VCaP (cell line): Measurements from ENCODE around the gene KNSTRN.
A peak's percentile ranks its signal among the peaks of the same experiment; 100 is the strongest.

Experiments used
- H3K27ac ChIP-seq: fragments of 450-650 bp; 2 replicates; pipeline ENCODE4 v1.5.1; 2017
- TF ChIP-seq, protein P1 (sequence below): fragments of 450-650 bp; conservative IDR thresholded peaks from 2 replicates; pipeline ENCODE4 v1.5.1; 2017; ENCODE audit warnings: mild to moderate bottlenecking, moderate library complexity

KNSTRN gene

DNA sequence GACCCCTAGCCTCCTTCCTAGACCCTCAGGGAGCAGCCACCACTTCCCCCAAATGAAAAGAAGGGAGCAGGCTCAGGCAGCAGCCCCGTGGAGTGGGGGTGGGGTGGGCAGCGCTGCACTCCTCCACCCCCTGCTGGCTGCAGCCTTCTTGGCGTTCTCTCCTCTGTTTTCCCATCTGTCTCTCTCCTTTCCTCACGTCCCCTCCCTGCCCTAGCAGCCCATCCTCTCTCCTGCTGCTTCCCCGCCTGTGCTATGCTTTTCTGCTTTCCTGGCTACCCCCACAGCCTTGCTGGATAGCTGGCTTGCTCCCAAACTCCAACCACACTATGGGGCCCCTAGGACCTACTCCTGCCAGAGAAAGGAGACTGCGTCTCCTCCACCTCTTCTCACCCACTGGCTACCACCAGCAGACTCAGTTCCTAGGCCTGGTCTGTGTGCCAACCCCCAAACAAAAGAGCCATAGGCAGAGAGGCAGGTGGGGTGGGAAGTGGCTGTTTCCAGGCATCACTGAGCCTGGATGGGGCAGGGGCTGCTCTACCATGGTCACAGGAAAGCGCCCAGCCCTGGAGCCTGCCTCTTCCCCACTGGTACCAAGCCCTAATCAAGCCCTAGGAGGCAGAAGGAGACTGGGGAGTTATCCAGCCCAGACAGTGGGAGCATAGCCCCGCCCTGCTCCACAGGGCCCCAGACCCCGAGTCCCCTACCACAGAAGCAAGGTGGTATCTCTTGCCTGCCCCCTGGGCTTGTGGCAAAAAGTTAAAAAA, 27.9 kb upstream of the KNSTRN start:
- peak overlapping the region; percentile 8; the same call in 1 of the 2 replicates for H3K27ac ChIP-seq

DNA sequence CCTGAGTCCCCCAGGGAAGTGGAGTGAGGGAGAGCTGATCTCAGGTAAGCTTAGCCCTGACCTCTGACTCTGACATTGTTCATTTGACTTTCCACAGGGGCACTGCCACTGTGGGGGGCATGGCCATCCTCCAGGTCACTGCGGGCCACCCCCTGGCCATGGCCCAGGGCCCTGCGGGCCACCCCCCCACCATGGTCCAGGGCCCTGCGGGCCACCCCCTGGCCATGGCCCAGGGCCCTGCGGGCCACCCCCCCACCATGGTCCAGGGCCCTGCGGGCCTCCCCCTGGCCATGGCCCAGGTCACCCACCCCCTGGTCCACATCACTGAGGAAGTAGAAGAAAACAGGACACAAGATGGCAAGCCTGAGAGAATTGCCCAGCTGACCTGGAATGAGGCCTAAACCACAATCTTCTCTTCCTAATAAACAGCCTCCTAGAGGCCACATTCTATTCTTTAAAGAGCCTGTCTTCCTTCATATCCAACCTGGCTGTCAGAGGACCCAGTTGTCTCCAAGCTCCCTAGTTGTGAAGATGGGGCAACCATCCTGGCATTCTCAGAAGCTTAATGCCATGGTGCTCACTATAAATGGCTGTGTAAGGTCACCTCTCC, 26.4 kb upstream of the KNSTRN start:
- TF ChIP-seq, protein P1, sequence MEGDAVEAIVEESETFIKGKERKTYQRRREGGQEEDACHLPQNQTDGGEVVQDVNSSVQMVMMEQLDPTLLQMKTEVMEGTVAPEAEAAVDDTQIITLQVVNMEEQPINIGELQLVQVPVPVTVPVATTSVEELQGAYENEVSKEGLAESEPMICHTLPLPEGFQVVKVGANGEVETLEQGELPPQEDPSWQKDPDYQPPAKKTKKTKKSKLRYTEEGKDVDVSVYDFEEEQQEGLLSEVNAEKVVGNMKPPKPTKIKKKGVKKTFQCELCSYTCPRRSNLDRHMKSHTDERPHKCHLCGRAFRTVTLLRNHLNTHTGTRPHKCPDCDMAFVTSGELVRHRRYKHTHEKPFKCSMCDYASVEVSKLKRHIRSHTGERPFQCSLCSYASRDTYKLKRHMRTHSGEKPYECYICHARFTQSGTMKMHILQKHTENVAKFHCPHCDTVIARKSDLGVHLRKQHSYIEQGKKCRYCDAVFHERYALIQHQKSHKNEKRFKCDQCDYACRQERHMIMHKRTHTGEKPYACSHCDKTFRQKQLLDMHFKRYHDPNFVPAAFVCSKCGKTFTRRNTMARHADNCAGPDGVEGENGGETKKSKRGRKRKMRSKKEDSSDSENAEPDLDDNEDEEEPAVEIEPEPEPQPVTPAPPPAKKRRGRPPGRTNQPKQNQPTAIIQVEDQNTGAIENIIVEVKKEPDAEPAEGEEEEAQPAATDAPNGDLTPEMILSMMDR = no peak
- no peak overlapping the region for H3K27ac ChIP-seq

More for the DNA sequence above, 27.9 kb upstream of the KNSTRN start:
- TF ChIP-seq, protein P1 = peak; percentile 20; the same call in 1 of the 2 replicates

DNA sequence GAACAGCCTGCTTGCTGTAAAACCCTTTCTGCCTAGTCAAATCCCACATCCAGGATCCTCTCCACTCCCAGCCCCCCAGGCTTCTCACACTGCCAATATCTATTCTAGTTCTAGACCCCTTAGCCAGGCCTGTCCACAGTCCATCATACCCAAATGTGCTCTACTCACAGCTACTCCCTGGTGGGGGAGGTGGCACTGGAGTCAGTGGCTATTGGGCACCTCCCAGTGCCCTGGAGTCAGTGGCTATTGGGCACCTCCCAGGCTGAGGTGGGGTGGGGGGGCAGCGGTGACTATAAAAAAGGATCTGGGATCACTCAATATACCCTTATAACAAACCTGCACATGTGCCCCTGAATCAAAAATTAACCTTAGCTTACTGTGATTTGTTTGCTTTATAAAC, 25.3 kb upstream of the KNSTRN start:
- peak overlapping the region; percentile 74 for H3K27ac ChIP-seq
- TF ChIP-seq, protein P1 = no peak

DNA sequence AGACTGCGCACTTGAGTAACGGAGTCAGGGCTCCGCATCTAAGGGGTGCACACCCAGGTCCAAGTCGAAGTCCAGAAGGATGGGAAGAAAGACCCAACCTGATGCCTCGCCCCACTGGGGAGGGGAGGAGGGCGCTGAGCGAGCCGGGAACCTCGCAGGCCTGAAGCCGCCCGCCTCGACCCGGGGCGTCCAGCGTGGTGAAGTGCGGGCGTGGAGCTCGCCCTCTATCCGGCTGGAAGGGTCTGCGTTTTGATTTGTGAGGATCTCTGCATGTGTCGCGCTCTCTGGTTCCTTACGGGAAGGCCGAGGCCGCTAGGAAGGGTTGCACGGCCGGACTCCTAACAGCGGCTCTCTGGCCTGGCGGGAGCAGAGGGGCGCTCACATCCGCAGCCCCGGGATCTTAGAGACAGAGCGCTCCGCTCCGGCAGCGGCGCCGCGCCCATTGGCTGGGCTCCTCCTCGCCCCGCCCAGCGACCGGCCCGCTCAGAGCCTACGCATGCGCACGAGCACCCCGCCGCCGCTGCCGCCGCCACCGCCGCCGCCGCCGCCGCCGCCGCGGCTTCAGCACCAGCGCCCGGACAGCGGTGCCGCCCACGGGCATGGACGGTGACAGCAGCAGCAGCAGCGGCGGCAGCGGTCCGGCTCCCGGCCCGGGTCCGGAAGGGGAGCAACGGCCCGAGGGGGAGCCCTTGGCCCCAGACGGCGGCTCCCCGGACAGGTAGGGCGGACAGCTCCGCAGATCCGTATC, 24.6 kb upstream of the KNSTRN start, which contains the start of gene DISP2:
Gene DISP2, plus strand, starts transcription at position 497 of the 748 bp plus-strand sequence. Its CDS starts 103 bp downstream, at position 600.
- peak within 1 kb of the TSS; percentile 74 for H3K27ac ChIP-seq
- TF ChIP-seq, protein P1 = no peak

DNA sequence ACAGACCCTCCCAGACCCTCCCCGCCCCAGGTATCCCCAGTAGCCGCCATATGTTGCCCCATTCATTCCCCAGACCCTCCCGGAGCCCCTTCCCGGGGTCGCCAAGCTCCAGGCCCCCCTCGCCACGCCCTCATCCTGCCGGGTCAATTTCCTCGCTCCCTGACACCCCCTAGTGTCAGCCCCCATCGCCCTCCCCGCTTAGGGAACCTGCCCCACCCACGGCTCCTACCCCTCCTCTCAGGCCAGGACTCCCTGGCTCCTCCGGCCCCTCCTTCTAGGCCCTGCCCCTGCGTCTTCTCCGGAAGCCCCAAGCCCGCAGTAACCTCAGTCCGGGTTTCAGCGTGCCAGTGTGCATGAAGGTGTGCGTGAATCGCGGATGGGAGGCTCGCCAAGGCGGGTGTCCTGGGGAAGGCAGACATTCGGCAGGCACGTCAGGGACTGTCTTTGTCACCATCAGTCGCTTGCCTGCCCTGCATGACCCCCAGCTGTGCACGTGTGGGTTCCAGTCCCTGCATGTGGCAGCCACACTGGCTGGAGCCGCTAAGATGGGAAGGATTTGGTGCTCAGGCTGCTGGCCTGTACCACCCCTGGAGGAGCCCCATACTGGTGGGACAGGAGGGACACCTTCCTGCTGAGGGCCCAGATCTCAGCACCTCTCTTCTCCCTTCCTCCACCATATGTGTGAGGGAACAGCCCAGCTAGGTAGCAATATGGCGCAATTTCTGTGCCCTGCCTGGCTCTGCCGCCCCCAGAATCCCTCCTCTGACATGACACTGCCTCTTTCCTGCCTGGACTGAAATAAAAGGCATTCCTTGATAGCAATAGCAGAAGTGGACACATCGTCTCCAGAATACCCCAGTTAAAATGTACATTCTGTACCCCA, 23.8 kb upstream of the KNSTRN start:
- TF ChIP-seq, protein P1 = no peak
- H3K27ac ChIP-seq = peak overlapping the region; percentile 74

DNA sequence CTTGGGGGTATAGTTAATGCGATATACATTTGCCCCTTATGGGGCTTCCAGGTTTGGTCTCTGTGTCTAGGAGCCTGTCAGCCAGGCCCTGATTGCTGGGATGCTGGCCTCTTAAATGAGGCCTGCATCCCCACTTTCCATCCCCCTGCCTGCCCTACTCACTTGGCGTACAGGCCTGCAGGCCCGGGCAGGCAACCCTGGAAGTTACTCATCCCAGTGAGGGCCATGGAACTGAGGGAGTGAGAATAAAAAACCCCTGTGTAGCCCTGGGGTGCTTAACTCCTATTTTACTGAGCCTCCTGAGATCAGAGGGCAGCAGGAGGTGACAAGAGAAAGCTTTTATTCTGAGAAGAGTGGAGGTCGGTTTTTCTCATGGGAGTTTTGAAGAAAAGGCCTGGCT, 22.5 kb upstream of the KNSTRN start:
- no peak overlapping the region for H3K27ac ChIP-seq
- TF ChIP-seq, protein P1 = no peak
